Measurements from ENCODE around the gene MTX1. TPM values are rescaled to one million over a fixed set of nuclear protein-coding genes. Genes with fewer than 3 reads are reported as not detected.

The MTX1 gene
- total RNA-seq, 2 donors from 2014 or later = 47.3 to 63.2 TPM

DNA sequence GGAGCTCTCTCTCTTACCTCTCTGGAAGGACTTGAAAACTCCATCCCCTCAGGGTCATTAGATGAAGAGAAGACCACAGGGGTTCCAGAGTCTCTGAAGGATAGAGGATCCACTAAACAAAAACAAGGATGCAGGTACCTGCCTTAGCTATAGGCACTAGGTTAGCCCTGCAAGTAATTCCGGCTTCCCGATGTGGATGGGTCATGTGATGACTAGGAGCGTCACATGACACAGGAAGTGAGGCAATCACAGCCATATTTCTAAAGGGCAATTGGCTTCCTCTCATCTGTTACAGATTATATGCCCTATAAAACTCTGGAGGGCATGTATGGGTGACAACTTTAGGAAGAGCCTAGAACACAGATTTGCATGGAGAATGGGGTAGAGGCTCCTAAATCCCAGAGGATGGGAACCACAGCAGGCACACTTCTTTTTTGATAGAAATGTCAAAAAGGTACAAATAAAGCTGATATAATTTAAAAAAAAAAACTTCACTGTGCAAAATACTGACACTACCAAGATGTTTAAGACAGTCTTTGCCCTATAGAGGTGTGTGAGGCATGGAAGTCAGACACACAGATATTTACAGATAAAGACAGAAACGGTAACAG is 32.7 kb downstream of the MTX1 start:
- peak overlapping the region; percentile 51 for H3K9ac ChIP-seq (ENCODE audit: extremely low read depth, low read length, poor library complexity, severe bottlenecking)
- no peaks in the 10 kb centered on the region for H3K27me3 ChIP-seq (ENCODE audit: control insufficient read depth, insufficient read depth, low read length, poor library complexity, severe bottlenecking)
- WGBS, 2 experiments (ENCODE audit: insufficient coverage in 1 of 2, insufficient read length in 1 of 2) = 5 to 23% methylated on average over 2 to 4 of the region's 4 CpGs
- H3K9me3 ChIP-seq (ENCODE audit: control insufficient read depth, low read length) = no peaks in the 10 kb centered on the region
- TF ChIP-seq, protein P1, sequence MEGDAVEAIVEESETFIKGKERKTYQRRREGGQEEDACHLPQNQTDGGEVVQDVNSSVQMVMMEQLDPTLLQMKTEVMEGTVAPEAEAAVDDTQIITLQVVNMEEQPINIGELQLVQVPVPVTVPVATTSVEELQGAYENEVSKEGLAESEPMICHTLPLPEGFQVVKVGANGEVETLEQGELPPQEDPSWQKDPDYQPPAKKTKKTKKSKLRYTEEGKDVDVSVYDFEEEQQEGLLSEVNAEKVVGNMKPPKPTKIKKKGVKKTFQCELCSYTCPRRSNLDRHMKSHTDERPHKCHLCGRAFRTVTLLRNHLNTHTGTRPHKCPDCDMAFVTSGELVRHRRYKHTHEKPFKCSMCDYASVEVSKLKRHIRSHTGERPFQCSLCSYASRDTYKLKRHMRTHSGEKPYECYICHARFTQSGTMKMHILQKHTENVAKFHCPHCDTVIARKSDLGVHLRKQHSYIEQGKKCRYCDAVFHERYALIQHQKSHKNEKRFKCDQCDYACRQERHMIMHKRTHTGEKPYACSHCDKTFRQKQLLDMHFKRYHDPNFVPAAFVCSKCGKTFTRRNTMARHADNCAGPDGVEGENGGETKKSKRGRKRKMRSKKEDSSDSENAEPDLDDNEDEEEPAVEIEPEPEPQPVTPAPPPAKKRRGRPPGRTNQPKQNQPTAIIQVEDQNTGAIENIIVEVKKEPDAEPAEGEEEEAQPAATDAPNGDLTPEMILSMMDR (conservative IDR thresholded peaks at IDR 0.05) = no peak
- Mint-ChIP-seq H3K36me3 (ENCODE audit: low read depth) (peaks cover 21% of the 10 kb centered on the region), H3K4me1 (peaks cover 10% of the 10 kb centered on the region), H3K4me3 (peak overlapping the region; percentile 63), H3K27me3 (ENCODE audit: insufficient read depth) (peaks cover 7% of the 10 kb centered on the region), H3K27ac (peak overlapping the region; percentile 73), H3K9me3 (no peaks in the 10 kb centered on the region)
- H3K36me3 ChIP-seq (ENCODE audit: control insufficient read depth, insufficient read depth, low read length) = peaks cover 12% of the 10 kb centered on the region
- peak; percentile 89 for DNase-seq
- H3K27ac ChIP-seq (ENCODE audit: low read depth, low read length) = no peak overlapping the region
- no peaks in the 10 kb centered on the region for H3K4me1 ChIP-seq (ENCODE audit: control insufficient read depth, insufficient read depth, low read length)
- peak overlapping the region; percentile 79 for H3K4me3 ChIP-seq (ENCODE audit: low read length)

DNA sequence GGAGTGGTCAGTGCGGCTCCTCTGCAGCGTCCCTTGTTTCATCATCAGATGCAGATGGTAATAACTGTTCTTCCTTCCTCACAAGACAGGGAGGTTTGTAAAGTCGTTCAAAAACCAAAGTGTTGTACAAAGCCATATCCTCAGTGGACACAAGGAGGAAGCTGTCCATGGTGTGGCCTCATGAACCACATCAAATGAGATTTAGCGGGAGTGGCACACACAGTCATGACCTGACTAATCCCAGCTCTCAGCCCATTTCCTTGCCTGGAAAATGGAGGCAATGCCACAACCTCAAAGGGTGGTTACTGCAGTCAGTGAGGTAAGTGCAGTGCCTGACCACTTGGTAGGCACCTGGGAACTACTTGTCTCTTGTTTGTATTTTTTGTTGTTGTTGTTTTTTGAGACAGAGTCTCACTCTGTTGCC is 33.4 kb downstream of the MTX1 start:
- peak overlapping the region; percentile 61 for H3K27ac Mint-ChIP-seq
- H3K9me3 Mint-ChIP-seq = no peaks in the 10 kb centered on the region
- WGBS, 2 experiments (ENCODE audit: insufficient coverage in 1 of 2, insufficient read length in 1 of 2) = 86 to 89% methylated on average over 4 of the region's 4 CpGs
- DNase-seq = no peak
- Histone ChIP-seq H3K27ac (ENCODE audit: low read depth, low read length) (no peak overlapping the region), H3K27me3 (ENCODE audit: control insufficient read depth, insufficient read depth, low read length, poor library complexity, severe bottlenecking) (no peaks in the 10 kb centered on the region), H3K36me3 (ENCODE audit: control insufficient read depth, insufficient read depth, low read length) (peaks cover 10% of the 10 kb centered on the region), H3K4me1 (ENCODE audit: control insufficient read depth, insufficient read depth, low read length) (no peaks in the 10 kb centered on the region), H3K4me3 (ENCODE audit: low read length) (no peak overlapping the region), H3K9me3 (ENCODE audit: control insufficient read depth, low read length) (no peaks in the 10 kb centered on the region), H3K9ac (ENCODE audit: extremely low read depth, low read length, poor library complexity, severe bottlenecking) (no peak overlapping the region)
- H3K27me3 Mint-ChIP-seq (ENCODE audit: insufficient read depth) = peaks cover 10% of the 10 kb centered on the region
- no peak overlapping the region for H3K4me3 Mint-ChIP-seq
- H3K36me3 Mint-ChIP-seq (ENCODE audit: low read depth) = peaks cover 21% of the 10 kb centered on the region
- TF ChIP-seq, protein P1 (conservative IDR thresholded peaks at IDR 0.05) = no peak
- H3K4me1 Mint-ChIP-seq = peaks cover 10% of the 10 kb centered on the region

DNA sequence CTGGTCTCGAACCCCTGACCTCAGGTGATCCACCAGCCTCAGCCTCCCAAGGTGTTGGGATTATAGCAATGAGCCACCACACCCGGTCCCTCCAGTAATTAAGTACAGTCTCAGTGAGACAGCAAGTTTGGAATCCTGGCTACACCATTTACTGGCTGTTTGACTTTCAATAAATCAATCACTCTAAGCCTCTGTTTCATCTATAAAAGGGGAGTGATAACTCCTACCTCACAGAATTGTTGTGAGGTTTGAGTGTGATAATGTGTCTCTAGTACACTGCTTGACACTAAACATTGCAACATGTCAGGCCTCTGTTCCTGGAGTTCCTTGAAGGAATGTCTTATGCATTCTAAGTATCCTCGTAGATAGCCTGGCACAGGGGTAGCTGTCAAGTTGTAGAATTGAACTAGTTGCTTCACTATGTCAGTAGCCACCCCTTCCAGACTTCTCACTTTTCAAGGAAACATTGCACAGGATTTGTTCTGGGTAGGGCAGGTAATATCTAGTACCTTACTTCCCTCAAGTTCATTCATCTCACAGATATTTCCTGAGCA is 34.4 kb downstream of the MTX1 start:
- Mint-ChIP-seq H3K9me3 (no peaks in the 10 kb centered on the region), H3K27me3 (ENCODE audit: insufficient read depth) (peaks cover 13% of the 10 kb centered on the region), H3K36me3 (ENCODE audit: low read depth) (peaks cover 22% of the 10 kb centered on the region), H3K4me1 (peaks cover 12% of the 10 kb centered on the region), H3K4me3 (peak overlapping the region; percentile 77), H3K27ac (no peak overlapping the region)
- Histone ChIP-seq H3K9me3 (ENCODE audit: control insufficient read depth, low read length) (no peaks in the 10 kb centered on the region), H3K4me1 (ENCODE audit: control insufficient read depth, insufficient read depth, low read length) (no peaks in the 10 kb centered on the region), H3K9ac (ENCODE audit: extremely low read depth, low read length, poor library complexity, severe bottlenecking) (no peak overlapping the region), H3K27me3 (ENCODE audit: control insufficient read depth, insufficient read depth, low read length, poor library complexity, severe bottlenecking) (no peaks in the 10 kb centered on the region), H3K4me3 (ENCODE audit: low read length) (peak overlapping the region; percentile 89), H3K36me3 (ENCODE audit: control insufficient read depth, insufficient read depth, low read length) (peaks cover 6% of the 10 kb centered on the region), H3K27ac (ENCODE audit: low read depth, low read length) (no peak overlapping the region)
- DNase-seq = no peak
- TF ChIP-seq, protein P1 (conservative IDR thresholded peaks at IDR 0.05) = no peak
- WGBS, 2 experiments (ENCODE audit: insufficient coverage in 1 of 2, insufficient read length in 1 of 2) = 81 to 86% methylated on average over 2 to 3 of the region's 3 CpGs

Measured in endodermal cell (in vitro differentiated cells).